Fibroblast of lung (primary cell): ENCODE data around the gene ZSCAN30. TPM values are rescaled to one million over a fixed set of nuclear protein-coding genes. Genes with fewer than 3 reads are reported as not detected.

Source experiments
- DNase-seq, 2 donors: peaks; one replicate each; pipeline versions ENCODE4 v3.0.0 to v3.0.0-alpha.2; 2010; ENCODE audit warnings: low read depth in 2 of 2
- H2AFZ ChIP-seq: 2 replicates; pipeline ENCODE4 v1.5.1; 2012; ENCODE audit warnings: low read length, control low read depth, inconsistent platforms
- H3K27ac ChIP-seq: 2 replicates; pipeline ENCODE4 v1.5.1; 2011; ENCODE audit warnings: low read length, control low read depth; ENCODE audit not compliant: insufficient read depth
- H3K27me3 ChIP-seq: 2 replicates; pipeline ENCODE4 v1.5.1; 2011; ENCODE audit warnings: mild to moderate bottlenecking, low read length; ENCODE audit not compliant: control insufficient read depth, insufficient read depth
- H3K36me3 ChIP-seq: 2 replicates; pipeline ENCODE4 v1.5.1; 2011; ENCODE audit warnings: low read length; ENCODE audit not compliant: control insufficient read depth, insufficient read depth
- H3K4me1 ChIP-seq: 2 replicates; pipeline ENCODE4 v1.5.1; 2011; ENCODE audit warnings: low read length; ENCODE audit not compliant: control insufficient read depth, insufficient read depth; ENCODE audit errors: extremely low read depth
- H3K4me2 ChIP-seq: 2 replicates; pipeline ENCODE4 v1.5.1; 2011; ENCODE audit warnings: low read length, control low read depth; ENCODE audit not compliant: insufficient read depth; ENCODE audit errors: extremely low read depth
- H3K4me3 ChIP-seq, 4 experiments: fragments of 200-600 bp in 1 of 4; sonication (generic) in 1 of 4; replicated peaks in 1 of 4; 2 replicates each; pipeline ENCODE4 v1.5.1; 2011 to 2016; ENCODE audit warnings: low read length in 4 of 4, low read depth in 3 of 4, mild to moderate bottlenecking in 3 of 4, control low read depth in 2 of 4, inconsistent platforms in 1 of 4, mixed read lengths in 1 of 4; ENCODE audit not compliant: insufficient read depth in 1 of 4; ENCODE audit errors: control extremely low read depth in 1 of 4
- H3K79me2 ChIP-seq: 2 replicates; pipeline ENCODE4 v1.5.1; 2012; ENCODE audit warnings: mild to moderate bottlenecking, low read length, inconsistent platforms; ENCODE audit not compliant: control insufficient read depth, insufficient read depth
- H3K9ac ChIP-seq: 2 replicates; pipeline ENCODE4 v1.5.1; 2011; ENCODE audit warnings: mild to moderate bottlenecking, low read length, control low read depth; ENCODE audit not compliant: insufficient read depth
- H3K9me3 ChIP-seq: 2 replicates; pipeline ENCODE4 v1.5.1; 2012; ENCODE audit warnings: low read depth, low read length; ENCODE audit not compliant: control insufficient read depth, insufficient read depth
- H4K20me1 ChIP-seq: 2 replicates; pipeline ENCODE4 v1.5.1; 2011; ENCODE audit warnings: low read length; ENCODE audit not compliant: control insufficient read depth, insufficient read depth; ENCODE audit errors: extremely low read depth
- CTCF ChIP-seq, 2 donors: IDR thresholded peaks in 1 of 2; conservative IDR thresholded peaks in 1 of 2; 1 replicate in 1 of 2; 2 replicates in 1 of 2; pipeline ENCODE4 v1.5.1; 2011 to 2012; ENCODE audit warnings: low read length in 2 of 2, control low read depth in 1 of 2, inconsistent platforms in 1 of 2, low read depth in 1 of 2, mild to moderate bottlenecking in 1 of 2
- EZH2 ChIP-seq: IDR thresholded peaks from 2 replicates; pipeline ENCODE4 v1.5.1; 2012; ENCODE audit warnings: low read length, control low read depth, mild to moderate bottlenecking; ENCODE audit errors: missing control alignments
- polyA plus RNA-seq, 2 donors: library from polyadenylated mRNA; depleted of rRNA in 1 of 2; stranded (reverse) in 1 of 2; unstranded in 1 of 2; fragments of >200 nt; gene quantifications; 2 replicates each; pipeline ENCODE4 v1.2.1, GENCODE V29; 2011 to 2012; ENCODE audit warnings: missing spikeins in 1 of 2
- total RNA-seq: library from RNA; depleted of rRNA; stranded (reverse); fragments of >200 nt; gene quantifications from 2 replicates; pipeline ENCODE4 v1.2.1, GENCODE V29; 2014

Gene ZSCAN30
- total and polyA plus RNA-seq, 2 donors (not counting 1 experiment from before 2014, with no cell fraction given) = 12.9 to 29.2 TPM

DNA sequence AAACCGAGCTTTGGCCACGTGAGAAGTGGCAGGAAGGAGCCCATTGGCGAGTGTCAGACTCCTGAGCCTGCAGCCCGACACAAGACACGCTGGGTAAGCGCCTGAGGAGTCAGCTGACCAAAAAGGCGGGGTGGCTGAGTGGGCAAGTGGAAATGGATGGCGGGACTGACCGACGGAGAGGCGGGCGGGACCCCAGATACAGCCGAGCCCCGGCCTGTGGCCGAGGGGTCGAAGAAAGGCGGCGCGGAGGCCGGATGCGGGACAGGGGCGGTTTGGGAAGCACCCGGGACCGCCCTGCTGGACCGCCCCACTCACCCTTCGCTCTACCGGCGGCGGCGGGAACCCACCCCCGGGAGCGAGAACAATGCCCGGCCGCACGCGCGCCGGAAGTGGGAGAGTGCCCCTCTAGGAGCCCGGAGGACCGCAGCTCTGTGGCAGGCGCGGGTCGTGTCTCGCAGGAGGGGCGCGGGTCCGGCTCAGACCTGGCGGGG, 22.8 kb downstream of the ZSCAN30 start:
- TF ChIP-seq EZH2 (no peak), CTCF (conservative IDR thresholded peaks at IDR 0.05 in 1 of 2, IDR thresholded peaks at IDR 0.05 in 1 of 2; ENCODE audit: low read depth in 1 of 2, low read length in 2 of 2) (no peak)
- H3K4me2 ChIP-seq = peak overlapping the region; percentile 75
- no peaks in the 10 kb centered on the region for H4K20me1 ChIP-seq
- H3K9ac ChIP-seq = peak overlapping the region; percentile 7
- no peaks in the 10 kb centered on the region for H3K27me3 ChIP-seq
- H3K4me3 ChIP-seq = peak overlapping the region; percentile 9 to 54 (median 30)
- H3K79me2 ChIP-seq = no peaks in the 10 kb centered on the region
- H3K9me3 ChIP-seq = no peaks in the 10 kb centered on the region
- peak; percentile 69 to 74 for DNase-seq
- peak overlapping the region; percentile 10 for H2AFZ ChIP-seq
- H3K36me3 ChIP-seq = peaks cover 1% of the 10 kb centered on the region
- no peaks in the 10 kb centered on the region for H3K4me1 ChIP-seq
- peak overlapping the region; percentile 16 for H3K27ac ChIP-seq

GRCh38 chr18:35264409-35264808, 25.6 kb downstream of the ZSCAN30 start:
- no peaks in the 10 kb centered on the region for H3K9me3 ChIP-seq
- H3K27ac ChIP-seq = no peak overlapping the region
- H3K9ac ChIP-seq = no peak overlapping the region
- no peaks in the 10 kb centered on the region for H3K79me2 ChIP-seq
- TF ChIP-seq CTCF (conservative IDR thresholded peaks at IDR 0.05 in 1 of 2, IDR thresholded peaks at IDR 0.05 in 1 of 2; ENCODE audit: low read depth in 1 of 2, low read length in 2 of 2) (no peak), EZH2 (no peak)
- DNase-seq = no peak
- H3K4me3 ChIP-seq = no peak overlapping the region
- H3K27me3 ChIP-seq = no peaks in the 10 kb centered on the region
- no peak overlapping the region for H2AFZ ChIP-seq
- H3K4me2 ChIP-seq = no peak overlapping the region
- H3K36me3 ChIP-seq = peaks cover 1% of the 10 kb centered on the region
- no peaks in the 10 kb centered on the region for H4K20me1 ChIP-seq
- no peaks in the 10 kb centered on the region for H3K4me1 ChIP-seq

GRCh38 chr18:35256947-35257346, 33.1 kb downstream of the ZSCAN30 start:
- TF ChIP-seq EZH2 (no peak), CTCF (conservative IDR thresholded peaks at IDR 0.05 in 1 of 2, IDR thresholded peaks at IDR 0.05 in 1 of 2; ENCODE audit: low read depth in 1 of 2, low read length in 2 of 2) (no peak)

More at GRCh38 chr18:35256947-35257346, 33.1 kb downstream of the ZSCAN30 start:
- Histone ChIP-seq H3K4me2 (no peak overlapping the region), H3K27ac (no peak overlapping the region), H3K79me2 (no peaks in the 10 kb centered on the region), H3K9me3 (no peaks in the 10 kb centered on the region), H3K4me1 (no peaks in the 10 kb centered on the region), H3K36me3 (no peaks in the 10 kb centered on the region), H3K27me3 (no peaks in the 10 kb centered on the region), H3K9ac (no peak overlapping the region), H4K20me1 (no peaks in the 10 kb centered on the region), H2AFZ (no peak overlapping the region), H3K4me3 (no peak overlapping the region)
- no peak for DNase-seq
